Measurements from ENCODE around the gene WDR76. TPM values are rescaled to one million over a fixed set of nuclear protein-coding genes. Genes with fewer than 3 reads are reported as not detected.
A peak's percentile ranks its signal among the peaks of the same experiment; 100 is the strongest.

The WDR76 gene
- total RNA-seq, 1 donor from 2014 or later, result 1.7 TPM

GRCh38 chr15:43877371-43877770 lies 50.6 kb downstream of the WDR76 start:
- no peak for DNase-seq (ENCODE audit: low read depth)

GRCh38 chr15:43878446-43878845 lies 51.6 kb downstream of the WDR76 start:
- DNase-seq (ENCODE audit: low read depth), result no peak

- no peak for DNase-seq (ENCODE audit: low read depth)
Measured at GRCh38 chr15:43879386-43880355, 52.9 kb downstream of the WDR76 start.

- DNase-seq (ENCODE audit: low read depth), result no peak
Measured at GRCh38 chr15:43880406-43881194, 53.8 kb downstream of the WDR76 start.

GRCh38 chr15:43881245-43881644 lies 54.4 kb downstream of the WDR76 start:
- DNase-seq (ENCODE audit: low read depth), result no peak

GRCh38 chr15:43881944-43882343 lies 55.1 kb downstream of the WDR76 start:
- DNase-seq (ENCODE audit: low read depth), result no peak

- no peak for DNase-seq (ENCODE audit: low read depth)
Measured at GRCh38 chr15:43883571-43883970, 56.8 kb downstream of the WDR76 start.

- DNase-seq (ENCODE audit: low read depth), result no peak
Measured at GRCh38 chr15:43886558-43886957, 59.8 kb downstream of the WDR76 start.

GRCh38 chr15:43887901-43888300 lies 61.1 kb downstream of the WDR76 start:
- no peak for DNase-seq (ENCODE audit: low read depth)

GRCh38 chr15:43889042-43889441 lies 62.2 kb downstream of the WDR76 start:
- DNase-seq (ENCODE audit: low read depth), result no peak

- DNase-seq (ENCODE audit: low read depth), result peak; percentile 54
Measured at GRCh38 chr15:43893956-43894355, 67.2 kb downstream of the WDR76 start.

- no peak for DNase-seq (ENCODE audit: low read depth)
Measured at GRCh38 chr15:43895586-43895985, 68.8 kb downstream of the WDR76 start.

- DNase-seq (ENCODE audit: low read depth), result no peak
Measured at GRCh38 chr15:43896543-43896942, 69.7 kb downstream of the WDR76 start.

- DNase-seq (ENCODE audit: low read depth), result no peak
Measured at GRCh38 chr15:43898891-43899290, 72.1 kb downstream of the WDR76 start.

GRCh38 chr15:43899928-43900327 lies 73.1 kb downstream of the WDR76 start:
- DNase-seq (ENCODE audit: low read depth), result no peak

GRCh38 chr15:43900996-43901395 lies 74.2 kb downstream of the WDR76 start:
- no peak for DNase-seq (ENCODE audit: low read depth)

- DNase-seq (ENCODE audit: low read depth), result no peak
Measured at GRCh38 chr15:43901495-43901894, 74.7 kb downstream of the WDR76 start.

GRCh38 chr15:43903864-43904290 lies 77.1 kb downstream of the WDR76 start:
- DNase-seq (ENCODE audit: low read depth), result peak; percentile 78

- DNase-seq (ENCODE audit: low read depth), result no peak
Measured at GRCh38 chr15:43905755-43906154, 79.0 kb downstream of the WDR76 start.

GRCh38 chr15:43908516-43909050 lies 81.8 kb downstream of the WDR76 start:
- no peak for DNase-seq (ENCODE audit: low read depth)

GRCh38 chr15:43911235-43911781 lies 84.5 kb downstream of the WDR76 start:
- DNase-seq (ENCODE audit: low read depth), result peak; percentile 71

GRCh38 chr15:43912208-43912607 lies 85.4 kb downstream of the WDR76 start:
- no peak for DNase-seq (ENCODE audit: low read depth)

All from myocyte (in vitro differentiated cells).